PFSK-1 (cell line): ENCODE measurements around the gene CD44.

Experiments
- FOXP2 ChIP-seq: optimal IDR thresholded peaks from 2 replicates; pipeline ENCODE3; 2011; ENCODE audit warnings: borderline replicate concordance, control low read depth, inconsistent platforms; ENCODE audit not compliant: insufficient read depth; ENCODE audit errors: extremely low read length, extremely low read depth
- POLR2AphosphoS5 ChIP-seq: IDR thresholded peaks from 2 replicates; pipeline ENCODE4 v1.6.1; 2012; ENCODE audit warnings: low read depth, mild to moderate bottlenecking, control low read depth, low read length, moderate library complexity
- TAF1 ChIP-seq: IDR thresholded peaks from 2 replicates; pipeline ENCODE4 v1.6.1; 2012; ENCODE audit warnings: low read length, control low read depth, borderline replicate concordance; ENCODE audit not compliant: insufficient read depth
- TF ChIP-seq, protein P1 (sequence below), 2 experiments: IDR thresholded peaks; 2 replicates each; pipeline versions ENCODE4 v1.6.1 to v1.8.0; 2011 to 2012; ENCODE audit warnings: low read depth in 2 of 2, low read length in 2 of 2, control low read depth in 1 of 2, inconsistent platforms in 1 of 2, mild to moderate bottlenecking in 1 of 2, moderate library complexity in 1 of 2; ENCODE audit not compliant: insufficient read depth in 1 of 2

- TF ChIP-seq, protein P1, sequence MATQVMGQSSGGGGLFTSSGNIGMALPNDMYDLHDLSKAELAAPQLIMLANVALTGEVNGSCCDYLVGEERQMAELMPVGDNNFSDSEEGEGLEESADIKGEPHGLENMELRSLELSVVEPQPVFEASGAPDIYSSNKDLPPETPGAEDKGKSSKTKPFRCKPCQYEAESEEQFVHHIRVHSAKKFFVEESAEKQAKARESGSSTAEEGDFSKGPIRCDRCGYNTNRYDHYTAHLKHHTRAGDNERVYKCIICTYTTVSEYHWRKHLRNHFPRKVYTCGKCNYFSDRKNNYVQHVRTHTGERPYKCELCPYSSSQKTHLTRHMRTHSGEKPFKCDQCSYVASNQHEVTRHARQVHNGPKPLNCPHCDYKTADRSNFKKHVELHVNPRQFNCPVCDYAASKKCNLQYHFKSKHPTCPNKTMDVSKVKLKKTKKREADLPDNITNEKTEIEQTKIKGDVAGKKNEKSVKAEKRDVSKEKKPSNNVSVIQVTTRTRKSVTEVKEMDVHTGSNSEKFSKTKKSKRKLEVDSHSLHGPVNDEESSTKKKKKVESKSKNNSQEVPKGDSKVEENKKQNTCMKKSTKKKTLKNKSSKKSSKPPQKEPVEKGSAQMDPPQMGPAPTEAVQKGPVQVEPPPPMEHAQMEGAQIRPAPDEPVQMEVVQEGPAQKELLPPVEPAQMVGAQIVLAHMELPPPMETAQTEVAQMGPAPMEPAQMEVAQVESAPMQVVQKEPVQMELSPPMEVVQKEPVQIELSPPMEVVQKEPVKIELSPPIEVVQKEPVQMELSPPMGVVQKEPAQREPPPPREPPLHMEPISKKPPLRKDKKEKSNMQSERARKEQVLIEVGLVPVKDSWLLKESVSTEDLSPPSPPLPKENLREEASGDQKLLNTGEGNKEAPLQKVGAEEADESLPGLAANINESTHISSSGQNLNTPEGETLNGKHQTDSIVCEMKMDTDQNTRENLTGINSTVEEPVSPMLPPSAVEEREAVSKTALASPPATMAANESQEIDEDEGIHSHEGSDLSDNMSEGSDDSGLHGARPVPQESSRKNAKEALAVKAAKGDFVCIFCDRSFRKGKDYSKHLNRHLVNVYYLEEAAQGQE (IDR thresholded peaks at IDR 0.05; ENCODE audit: insufficient read depth in 1 of 2, low read depth in 2 of 2, low read length in 2 of 2), result no peak
- TF ChIP-seq POLR2AphosphoS5 (no peak), TAF1 (peak; percentile 36; the same call in 1 of the 2 replicates), FOXP2 (no peak)
Measured at GRCh38 chr11:35166369-35167360, 27.7 kb downstream of the CD44 start.
